ENCODE data around the gene NALCN. TPM values are rescaled to one million over a fixed set of nuclear protein-coding genes. Genes with fewer than 3 reads are reported as not detected.

Gene NALCN
- total RNA-seq, 1 donor from 2014 or later, result not detected

DNA sequence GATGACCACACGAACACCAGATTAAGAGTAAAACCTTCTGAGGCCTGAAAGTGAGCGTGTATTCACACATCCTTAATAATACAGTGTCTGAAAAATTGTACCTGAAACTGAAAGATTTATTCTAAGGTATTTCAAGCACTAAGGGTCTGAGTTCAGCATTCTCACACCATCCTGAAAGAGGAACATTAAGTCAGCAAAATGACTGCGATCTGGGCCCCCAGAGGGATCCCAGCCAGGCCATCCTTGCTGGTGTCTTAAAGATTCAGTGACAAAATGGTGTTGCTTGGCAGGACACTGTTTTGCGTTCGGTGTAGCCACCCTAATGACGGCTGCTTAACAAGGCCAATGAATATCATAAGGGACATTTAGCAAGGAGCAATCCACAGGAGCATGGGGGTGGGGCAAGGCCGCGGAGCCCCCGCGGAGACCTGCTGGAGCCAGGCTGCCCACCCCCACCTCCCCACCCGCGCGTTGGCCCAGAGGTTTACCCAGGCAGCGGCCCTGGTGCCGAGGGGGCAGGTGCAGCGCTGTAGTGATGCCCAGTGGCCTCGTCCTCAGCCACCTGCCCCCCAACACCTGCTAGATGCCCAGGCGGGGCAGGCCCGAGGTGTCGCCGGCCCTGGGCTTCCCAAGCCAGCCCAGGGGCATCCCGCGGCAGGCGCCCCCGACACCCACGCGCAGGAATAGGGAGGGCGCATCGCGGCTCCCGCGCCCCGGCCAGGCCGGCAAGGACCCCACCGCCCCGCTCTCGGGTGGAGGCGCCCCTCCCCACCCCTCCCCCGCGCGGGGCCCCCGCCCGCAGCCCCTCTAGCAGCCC is 742 bp downstream of the NALCN start:
- intact Hi-C loops (cut with micrococcal nuclease), result no loop called here

- intact Hi-C loops (cut with micrococcal nuclease), result no loop called here
Measured at GRCh38 chr13:101412076-101412475, 4.2 kb downstream of the NALCN start.

- intact Hi-C loops (cut with micrococcal nuclease), result no loop called here
Measured at GRCh38 chr13:101408992-101409656, 7.2 kb downstream of the NALCN start.

GRCh38 chr13:101408154-101408553 is 8.2 kb downstream of the NALCN start:
- intact Hi-C loops (cut with micrococcal nuclease), result no loop called here

GRCh38 chr13:101406791-101407190 is 9.5 kb downstream of the NALCN start:
- intact Hi-C loops (cut with micrococcal nuclease), result no loop called here

- intact Hi-C loops (cut with micrococcal nuclease), result no loop called here
Measured at GRCh38 chr13:101401196-101401595, 15.1 kb downstream of the NALCN start.

DNA sequence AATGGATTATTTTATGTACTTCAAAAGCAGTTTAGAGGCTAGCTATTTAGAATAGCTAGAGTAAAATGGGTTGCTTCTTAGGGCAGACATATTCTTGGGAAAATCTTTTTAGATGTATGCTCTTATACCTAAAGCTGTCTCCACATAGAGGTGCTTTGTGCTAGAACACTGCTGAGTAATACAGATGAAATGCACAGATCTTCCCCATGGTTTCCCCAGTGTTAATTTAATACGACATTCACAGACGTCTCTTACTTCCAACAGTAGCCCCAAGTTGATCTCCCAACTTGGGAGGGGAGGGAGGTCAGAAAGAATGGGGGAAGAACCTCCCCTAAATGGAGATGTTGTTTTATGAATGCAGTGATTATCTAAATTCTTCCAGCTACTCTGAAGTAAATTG is 16.9 kb downstream of the NALCN start:
- intact Hi-C loops (cut with micrococcal nuclease), result no loop called here

- intact Hi-C loops (cut with micrococcal nuclease), result no loop called here
Measured at GRCh38 chr13:101398920-101399319, 17.4 kb downstream of the NALCN start.

DNA sequence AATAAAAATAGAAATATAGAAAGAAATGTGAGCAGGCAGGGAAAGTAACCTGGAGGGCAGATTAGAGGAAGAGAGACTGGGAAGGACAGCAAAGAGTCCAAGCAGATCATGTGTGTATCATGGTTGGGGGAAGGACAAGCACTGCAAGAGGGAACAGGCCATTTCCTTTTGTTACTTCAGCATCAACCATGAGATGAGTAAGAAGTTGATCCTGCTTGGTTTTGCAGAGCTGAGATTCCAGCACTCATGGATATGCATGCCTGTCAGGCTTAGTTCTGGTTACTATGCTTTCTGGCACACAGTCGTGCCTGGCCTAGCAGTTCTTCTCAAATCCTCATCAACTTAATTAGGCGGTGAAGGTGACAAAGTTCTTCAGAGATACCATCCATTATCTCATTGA is 18.1 kb downstream of the NALCN start:
- intact Hi-C loops (cut with micrococcal nuclease), result no loop called here

- intact Hi-C loops (cut with micrococcal nuclease), result no loop called here
Measured at GRCh38 chr13:101397742-101398141, 18.6 kb downstream of the NALCN start.

DNA sequence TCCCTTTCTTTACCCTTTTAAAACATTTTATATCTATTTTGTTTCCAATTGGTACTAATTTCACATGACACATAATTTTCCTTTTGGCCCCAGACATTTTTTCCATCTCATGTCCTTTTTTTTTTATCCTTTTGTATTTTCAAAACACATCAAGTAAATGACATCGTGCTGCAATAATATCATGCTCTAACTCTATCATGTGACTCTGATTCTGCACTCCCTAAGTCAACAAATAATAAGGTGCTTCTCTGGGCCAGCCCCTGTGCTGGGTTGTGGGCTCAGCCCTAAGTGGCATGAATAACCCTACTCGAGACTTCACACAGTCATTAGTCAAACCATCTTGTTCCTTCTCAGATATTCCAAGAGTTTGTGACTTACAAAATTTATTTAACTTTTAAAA is 21.7 kb downstream of the NALCN start:
- intact Hi-C loops (cut with micrococcal nuclease), result no loop called here

GRCh38 chr13:101393140-101393539 is 23.2 kb downstream of the NALCN start:
- intact Hi-C loops (cut with micrococcal nuclease), result no loop called here

- intact Hi-C loops (cut with micrococcal nuclease), result no loop called here
Measured at GRCh38 chr13:101390461-101390860, 25.8 kb downstream of the NALCN start.

- intact Hi-C loops (cut with micrococcal nuclease), result no loop called here
Measured at GRCh38 chr13:101384929-101385328, 31.4 kb downstream of the NALCN start.

DNA sequence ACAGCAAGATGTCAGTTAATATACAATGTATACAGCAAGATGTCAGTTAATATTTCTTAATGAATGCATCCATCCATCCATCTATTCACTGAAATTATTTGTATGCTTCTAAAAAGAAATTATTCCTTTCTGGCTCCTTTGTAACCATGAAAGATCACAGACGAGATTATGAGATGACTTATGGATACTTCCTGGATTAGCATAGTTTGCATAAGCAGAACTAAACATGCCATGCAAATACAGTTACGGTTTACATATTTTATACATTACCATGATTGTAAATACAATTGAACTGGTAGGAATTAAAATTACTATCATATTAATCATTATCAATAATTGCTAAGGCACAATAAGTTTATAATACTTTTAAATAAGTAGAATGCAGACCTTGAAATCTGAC is 32.7 kb downstream of the NALCN start:
- intact Hi-C loops (cut with micrococcal nuclease), result no loop called here

DNA sequence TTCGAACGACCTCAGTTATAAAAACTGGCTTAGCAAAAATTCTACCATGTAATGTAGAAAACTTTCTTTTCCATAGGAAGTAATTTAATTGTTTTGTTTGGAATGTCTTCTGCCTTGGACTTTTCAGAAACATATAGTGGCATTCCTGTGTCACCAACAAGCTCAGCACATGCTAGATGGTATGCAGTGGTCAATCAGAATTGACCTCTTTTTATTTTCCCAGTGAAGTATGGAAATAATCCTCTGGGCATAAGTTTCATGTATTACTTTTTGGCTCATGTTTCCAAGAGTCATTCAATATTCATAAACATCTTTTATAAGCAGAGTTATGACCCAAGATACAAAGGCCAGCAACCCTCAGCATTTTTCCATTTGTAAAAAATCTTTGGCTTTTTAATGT is 33.6 kb downstream of the NALCN start:
- intact Hi-C loops (cut with micrococcal nuclease), result no loop called here

DNA sequence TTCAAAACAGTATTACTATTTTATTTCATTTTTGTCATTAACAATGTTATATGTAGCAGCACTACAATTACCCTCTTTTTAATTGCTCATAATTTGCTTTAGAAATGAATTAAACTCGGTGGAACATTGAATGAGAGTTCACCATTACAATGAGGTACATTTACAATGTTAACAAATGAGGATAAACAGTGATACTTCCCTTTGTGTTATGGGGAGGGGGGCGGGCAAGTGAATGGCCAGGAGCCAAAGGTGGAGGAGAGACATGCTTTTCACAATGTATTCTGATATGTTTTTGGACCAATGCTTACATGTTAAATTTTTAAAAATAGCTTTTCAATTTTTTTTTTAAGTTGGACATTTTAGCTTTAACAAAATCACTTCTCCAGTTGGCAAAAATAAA is 34.2 kb downstream of the NALCN start:
- intact Hi-C loops (cut with micrococcal nuclease), result no loop called here

DNA sequence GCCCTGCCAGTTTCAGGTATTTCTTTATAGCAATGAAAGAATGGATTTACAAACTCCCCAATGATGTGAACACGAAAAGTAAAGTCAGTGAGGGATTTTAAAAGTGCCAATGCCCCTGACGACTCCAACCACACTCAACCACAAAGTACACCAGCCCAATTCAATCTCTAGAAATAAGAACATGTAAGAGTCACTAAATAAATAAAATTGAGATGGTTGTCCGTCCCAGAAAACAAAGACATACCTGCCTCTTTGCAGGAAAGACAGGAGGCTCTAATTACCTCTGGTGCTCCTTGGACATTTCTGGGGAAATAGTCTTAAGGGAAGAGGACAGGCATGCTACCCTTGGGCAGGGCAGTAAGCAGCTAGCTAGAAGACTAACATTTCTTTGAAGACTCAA is 55.8 kb downstream of the NALCN start:
- intact Hi-C loops (cut with micrococcal nuclease), result no loop called here

- intact Hi-C loops (cut with micrococcal nuclease), result no loop called here
Measured at GRCh38 chr13:101354895-101355294, 61.4 kb downstream of the NALCN start.

DNA sequence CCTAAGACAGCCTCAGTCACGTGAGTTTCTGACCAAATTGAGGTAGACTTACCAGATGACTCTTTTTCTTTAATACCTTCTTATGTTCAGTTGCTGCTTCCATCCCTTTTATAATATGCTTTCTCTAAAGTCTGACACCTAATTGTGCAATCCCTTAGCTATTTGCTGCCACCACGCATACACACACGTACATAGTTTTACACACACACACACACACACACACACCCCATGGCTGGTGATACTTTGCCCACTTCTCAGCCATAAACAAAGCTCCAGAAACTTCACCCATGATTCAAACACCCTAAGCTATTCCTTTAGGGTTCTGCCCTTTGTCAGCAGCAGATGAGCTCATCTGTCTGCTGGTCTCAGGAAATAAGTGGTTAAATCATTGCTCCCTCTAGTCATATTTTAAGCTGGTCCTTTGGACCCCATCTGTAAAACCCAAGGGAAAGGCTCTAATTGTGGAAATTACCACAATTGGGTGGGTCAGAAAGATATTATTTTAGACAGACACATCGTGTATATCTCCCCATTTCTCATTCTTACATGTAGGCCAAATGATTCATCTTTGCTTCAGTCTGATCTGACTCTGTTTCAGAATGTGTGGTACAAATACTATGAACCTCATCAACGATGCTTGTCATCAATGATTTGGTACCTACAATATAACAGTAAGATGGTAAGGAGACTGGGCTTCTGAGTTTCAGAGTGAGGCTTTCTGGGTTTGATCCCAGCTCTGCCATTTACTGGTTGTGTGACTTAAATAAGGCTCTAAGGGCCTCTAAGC is 69.2 kb downstream of the NALCN start:
- intact Hi-C loops (cut with micrococcal nuclease), result no loop called here

DNA sequence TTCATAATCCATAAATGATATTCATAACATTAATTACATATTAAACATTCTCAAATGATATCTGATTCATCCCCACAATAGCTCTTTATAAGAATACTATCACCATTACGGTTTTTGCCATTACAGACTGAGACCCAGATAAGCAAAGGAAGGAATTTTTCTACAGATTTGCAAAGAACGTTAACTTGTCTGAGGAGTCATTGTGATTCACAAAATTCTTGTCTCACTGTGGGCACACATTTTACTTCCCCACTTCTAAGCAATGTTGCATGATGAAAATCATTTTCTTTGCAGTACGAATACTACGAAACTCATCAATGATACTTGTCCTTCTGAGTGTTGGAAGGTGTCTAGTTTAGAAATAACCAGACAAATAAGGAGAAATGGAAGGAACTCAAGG is 70.1 kb downstream of the NALCN start:
- intact Hi-C loops (cut with micrococcal nuclease), result no loop called here

DNA sequence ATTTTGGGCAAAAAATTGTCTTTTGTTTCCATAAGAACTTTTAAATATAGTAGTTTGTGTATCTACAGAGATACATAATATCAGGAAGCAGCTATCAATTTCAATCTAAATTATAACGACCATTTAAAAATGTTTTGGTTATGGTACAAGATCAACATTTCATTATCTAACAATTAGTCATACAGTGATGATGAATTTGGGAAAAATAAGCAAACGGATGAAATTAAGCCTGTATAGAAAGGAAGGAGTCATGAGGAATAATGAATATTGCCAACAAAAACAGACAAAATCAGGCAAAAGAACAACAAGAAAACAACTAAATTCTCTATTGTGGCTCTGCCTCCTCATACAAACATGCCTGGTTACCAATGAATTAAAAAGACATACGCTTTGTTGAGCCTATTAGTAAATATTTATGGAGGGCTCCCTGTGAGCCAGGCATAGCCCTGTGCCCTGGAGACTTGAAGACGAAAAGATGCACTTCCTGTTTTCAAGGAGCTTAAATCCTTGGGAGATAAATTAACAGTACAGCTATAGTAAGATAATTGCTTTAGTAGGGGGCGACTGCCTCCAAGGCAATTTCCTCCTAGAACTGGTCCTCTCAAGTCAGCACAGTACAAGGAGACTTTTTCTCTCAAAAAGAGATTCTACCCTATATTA is 73.0 kb downstream of the NALCN start:
- intact Hi-C loops (cut with micrococcal nuclease), result no loop called here

All from T-helper 2 cell treated with Interferon-gamma antibody and Interleukin-4, amounts not matched to agents 100 ng/mL and 5 ng/mL, for 36 hours (primary cell).